Hematopoietic multipotent progenitor cell treated with erythropoietin and hydrocortisone succinate and interleukin-3 and kit ligand, for 15 days (in vitro differentiated cells): ENCODE measurements around the gene DIABLO.
"Not testable (repeated sequence)": the region's sequence is repeated elsewhere in the genome, so short reads cannot be mapped to it uniquely, and the experiment has no call there.

Experiments
- DNase-seq: peaks from one replicate; pipeline ENCODE4 v3.0.0-alpha.2; 2015; ENCODE audit warnings: low spot score

DIABLO gene

DNA sequence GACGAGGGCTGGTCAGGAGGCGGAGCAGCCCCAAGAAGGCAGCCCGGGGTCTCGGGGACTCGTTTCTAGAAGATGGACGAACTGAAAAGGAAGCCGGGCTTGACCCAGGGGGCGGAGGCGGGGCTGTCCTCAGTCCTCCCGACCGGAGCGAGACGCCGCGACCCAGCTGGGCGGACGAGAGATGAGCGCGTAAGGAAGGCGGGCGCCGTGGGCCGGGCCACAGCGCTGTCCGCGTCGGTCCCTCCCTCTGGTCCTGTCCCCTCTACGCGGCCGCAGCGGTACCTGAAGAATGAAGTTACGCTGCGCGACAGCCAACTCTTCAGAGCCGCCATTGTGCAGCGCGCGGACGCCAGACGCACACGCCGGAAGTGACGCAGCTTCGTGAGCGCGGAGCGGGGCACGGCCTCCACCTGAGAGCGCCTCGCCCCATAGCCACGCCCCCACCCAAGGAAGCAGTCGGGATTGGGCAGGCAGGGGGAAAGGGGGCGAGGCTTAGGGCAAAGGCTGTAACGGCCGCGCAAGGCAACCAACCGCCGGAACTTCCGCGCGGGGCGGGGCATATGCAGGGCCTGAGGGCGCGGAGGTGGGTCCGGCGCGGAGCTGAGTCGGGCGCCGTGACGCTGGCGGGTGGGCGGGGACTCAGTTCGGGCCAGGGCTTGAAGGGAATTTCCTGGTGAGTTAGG lies at the start of gene DIABLO:
Gene DIABLO (minus strand): TSS at position 370 of the 683 bp plus-strand sequence. CDS start 38 bp downstream, at position 332.
- peak; percentile 100 for DNase-seq

GRCh38 chr12:122275459-122275858 lies 49.6 kb upstream of the DIABLO start:
- DNase-seq = no peak

DNA sequence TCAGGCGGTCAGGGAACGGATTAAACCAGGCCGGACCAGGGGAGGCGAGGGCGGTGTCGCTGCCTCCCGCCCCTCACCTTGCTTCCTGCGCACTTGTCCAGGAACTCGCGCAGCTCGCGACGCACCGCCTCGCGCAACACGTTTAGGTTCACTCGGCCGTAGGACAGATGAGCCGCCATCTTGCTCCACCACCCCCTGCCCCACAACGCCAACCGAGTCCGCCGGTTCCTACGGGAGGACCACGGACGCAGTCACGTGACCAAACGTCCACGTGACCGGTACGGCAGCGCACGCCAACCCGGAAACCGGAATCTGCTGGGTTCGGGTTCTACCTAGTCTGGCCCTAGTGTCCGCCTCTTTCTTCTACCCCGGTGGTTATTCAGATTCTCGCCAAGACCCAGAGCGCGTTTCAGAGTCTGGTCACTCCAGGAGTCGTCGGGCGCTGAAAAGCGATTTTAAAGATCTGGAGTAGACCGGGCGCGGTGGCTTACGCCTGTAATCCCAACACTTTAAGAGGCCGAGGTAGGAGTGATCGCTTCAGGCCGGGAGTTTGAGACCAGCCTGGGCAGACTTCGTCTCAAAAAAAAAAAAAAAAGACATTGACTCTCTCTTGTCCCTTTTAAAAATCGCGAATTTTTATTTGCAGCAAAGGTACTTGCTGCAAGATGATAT lies 40.5 kb upstream of the DIABLO start, which contains the start of gene VPS33A:
Gene VPS33A (minus strand): TSS at position 265 of the 672 bp plus-strand sequence. CDS start 86 bp downstream, at position 179.
- DNase-seq = peak; percentile 95

GRCh38 chr12:122265886-122266229 lies 40.0 kb upstream of the DIABLO start:
- DNase-seq = no peak

GRCh38 chr12:122265476-122265875 lies 39.6 kb upstream of the DIABLO start:
- DNase-seq = peak; percentile 16

DNA sequence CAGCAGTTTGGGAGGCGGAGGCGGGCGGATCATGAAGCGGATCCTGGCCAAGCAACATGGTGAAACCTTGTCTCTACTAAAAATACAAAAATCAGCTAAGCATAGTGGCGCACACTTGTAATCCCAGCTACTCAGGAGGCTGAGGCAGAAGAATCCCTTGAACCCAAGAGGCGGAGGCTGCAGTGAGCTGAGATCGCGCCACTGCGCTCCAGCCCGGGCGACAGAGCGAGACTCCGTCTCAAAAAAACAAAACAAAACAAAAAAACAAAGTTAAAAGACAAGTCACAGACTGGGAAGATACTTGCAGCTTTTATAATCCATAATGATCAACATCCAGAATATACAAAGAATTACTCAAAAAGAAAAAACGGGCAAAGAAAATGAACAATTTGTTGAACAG lies 34.9 kb upstream of the DIABLO start:
- DNase-seq = not testable (repeated sequence)

DNA sequence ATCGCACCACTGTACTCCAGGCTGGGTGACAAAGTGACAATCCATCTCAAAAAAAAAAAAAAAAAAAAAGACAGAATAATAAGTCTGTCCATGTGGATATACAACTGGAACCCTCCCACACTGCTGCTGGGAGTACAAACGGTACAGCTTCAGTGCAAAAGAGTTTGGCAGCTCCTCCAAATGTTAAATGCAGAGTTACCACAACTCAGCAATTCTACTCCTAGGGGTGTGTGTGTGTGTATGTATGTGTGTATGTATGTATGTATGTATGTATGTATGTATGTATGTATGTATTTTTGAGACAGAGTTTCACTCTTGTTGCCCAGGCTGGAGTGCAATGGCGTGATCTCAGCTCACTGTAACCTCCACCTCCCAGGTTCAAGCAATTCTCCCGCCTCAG lies 33.1 kb upstream of the DIABLO start:
- not testable (repeated sequence) for DNase-seq

- not testable (repeated sequence) for DNase-seq
Observed at GRCh38 chr12:122258462-122258861, 32.6 kb upstream of the DIABLO start.

DNA sequence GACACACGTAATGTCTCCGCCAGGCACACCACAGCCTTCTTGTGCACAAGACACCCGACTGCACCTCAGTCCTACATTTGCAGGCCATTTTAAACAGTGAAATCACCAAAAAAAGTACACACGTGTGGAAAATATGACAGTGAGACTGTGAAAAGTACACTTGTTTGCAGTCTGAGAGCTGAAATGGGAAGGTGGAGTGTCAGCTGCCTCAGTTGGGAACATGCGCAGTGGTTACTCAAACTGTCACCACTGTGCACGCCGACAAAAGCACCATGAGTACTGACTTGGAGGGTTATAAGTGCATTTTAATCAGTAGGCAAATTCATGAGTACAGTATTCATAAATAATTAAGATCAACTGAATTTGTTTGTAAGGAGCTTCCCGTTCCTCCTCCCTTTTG lies 24.7 kb upstream of the DIABLO start:
- DNase-seq = no peak

GRCh38 chr12:122250047-122250446 lies 24.2 kb upstream of the DIABLO start:
- no peak for DNase-seq

GRCh38 chr12:122245553-122245952 lies 19.7 kb upstream of the DIABLO start:
- no peak for DNase-seq

GRCh38 chr12:122244565-122245371 lies 18.9 kb upstream of the DIABLO start:
- DNase-seq = no peak

DNA sequence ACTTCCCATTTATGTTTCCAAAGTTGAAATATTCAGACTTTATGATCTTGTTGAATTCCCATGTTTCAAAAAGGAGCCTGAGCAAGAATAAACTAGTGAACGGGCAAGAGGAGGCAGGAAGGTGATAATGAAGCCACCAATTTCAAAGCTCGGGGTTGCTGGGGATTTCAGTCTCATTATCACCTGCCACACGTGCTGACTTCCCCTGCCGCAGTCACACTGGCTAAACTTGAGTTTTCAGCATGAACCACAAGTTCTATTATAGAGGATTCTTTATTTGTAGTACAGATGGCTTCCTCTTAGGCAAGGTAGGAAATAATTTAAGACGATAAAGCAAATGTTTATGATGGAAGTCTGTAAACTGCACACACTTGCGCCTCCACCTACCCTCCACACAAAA lies 18.1 kb upstream of the DIABLO start:
- no peak for DNase-seq

GRCh38 chr12:122238861-122239260 lies 13.0 kb upstream of the DIABLO start:
- DNase-seq = no peak

- DNase-seq = no peak
Observed at GRCh38 chr12:122235741-122236140, 9.9 kb upstream of the DIABLO start.

DNA sequence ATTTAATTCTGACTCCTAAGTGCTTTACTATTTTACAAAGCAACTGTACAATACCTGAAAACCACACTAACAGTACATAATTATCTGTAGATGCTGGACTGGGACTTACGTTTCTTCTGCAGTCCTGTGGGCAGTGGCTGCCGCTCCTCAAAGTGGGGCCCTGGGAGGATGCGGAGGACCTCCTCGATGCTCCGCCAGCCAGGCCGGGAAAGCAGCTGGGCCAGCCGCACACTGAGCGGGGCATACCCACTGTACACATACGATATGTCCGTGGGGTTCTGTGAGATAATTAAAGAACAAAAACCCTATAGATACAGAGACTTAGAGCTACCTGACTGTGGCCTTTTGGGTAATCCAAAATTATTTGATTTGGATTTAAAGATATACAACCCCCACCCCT lies 6.8 kb upstream of the DIABLO start:
- DNase-seq = no peak

DNA sequence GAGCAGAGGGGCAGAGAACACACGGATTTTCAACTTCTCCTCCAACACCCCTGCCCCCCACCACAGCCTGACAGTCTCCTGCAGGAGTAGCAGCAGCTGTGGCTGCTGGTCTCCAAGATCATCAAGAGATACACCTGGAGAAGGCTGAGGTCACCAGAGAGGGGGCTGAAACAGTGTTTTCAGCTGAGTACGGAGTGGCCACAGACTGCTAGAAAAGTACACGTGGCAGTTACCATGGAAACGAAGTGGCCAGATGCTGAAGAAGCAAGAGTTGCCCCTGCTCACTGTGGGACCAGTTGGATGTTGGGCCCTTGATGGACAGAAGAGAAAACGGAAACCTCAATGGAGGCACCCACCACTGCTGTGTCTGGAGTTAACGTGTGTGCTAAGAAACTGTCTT lies 4.9 kb upstream of the DIABLO start:
- DNase-seq = no peak

DNA sequence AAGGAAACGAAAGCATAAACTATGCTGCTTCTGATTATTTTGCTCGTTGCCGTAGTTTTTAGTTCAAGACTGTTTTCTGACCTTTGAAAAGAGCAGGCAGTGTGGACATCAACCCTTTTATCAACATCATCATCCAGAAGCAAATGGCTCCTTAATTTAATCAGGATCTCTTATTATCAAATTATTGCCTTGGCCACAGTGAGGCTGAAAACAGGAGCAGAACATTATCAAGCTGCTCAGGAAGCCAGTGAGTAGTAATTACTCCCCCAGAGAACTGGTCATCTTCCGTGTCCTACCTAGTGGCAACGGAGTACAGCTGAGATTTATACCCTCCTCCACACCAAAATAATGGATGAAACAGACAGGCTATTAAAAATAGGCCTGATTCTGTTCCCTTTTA lies 2.2 kb upstream of the DIABLO start:
- no peak for DNase-seq

DNA sequence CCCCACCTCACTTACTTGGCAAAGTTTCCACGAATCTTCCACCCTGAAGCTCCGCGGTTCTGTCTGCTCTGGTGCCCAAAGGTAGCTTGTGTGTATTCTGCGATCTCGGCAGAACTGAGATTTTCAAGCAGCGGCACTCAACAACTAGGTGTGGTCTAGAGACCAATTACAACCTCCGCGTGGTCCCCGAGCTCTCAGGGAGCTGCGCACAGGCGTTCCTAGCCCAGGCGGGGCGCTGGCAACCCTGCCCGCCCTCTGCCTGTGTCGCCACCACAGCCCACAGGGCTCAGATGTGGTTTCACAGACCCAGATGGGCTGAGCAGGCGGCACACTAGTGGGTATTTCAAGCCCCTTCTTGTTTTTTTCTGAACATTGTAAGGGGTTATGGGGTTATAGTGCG lies 1.5 kb upstream of the DIABLO start:
- no peak for DNase-seq

DNA sequence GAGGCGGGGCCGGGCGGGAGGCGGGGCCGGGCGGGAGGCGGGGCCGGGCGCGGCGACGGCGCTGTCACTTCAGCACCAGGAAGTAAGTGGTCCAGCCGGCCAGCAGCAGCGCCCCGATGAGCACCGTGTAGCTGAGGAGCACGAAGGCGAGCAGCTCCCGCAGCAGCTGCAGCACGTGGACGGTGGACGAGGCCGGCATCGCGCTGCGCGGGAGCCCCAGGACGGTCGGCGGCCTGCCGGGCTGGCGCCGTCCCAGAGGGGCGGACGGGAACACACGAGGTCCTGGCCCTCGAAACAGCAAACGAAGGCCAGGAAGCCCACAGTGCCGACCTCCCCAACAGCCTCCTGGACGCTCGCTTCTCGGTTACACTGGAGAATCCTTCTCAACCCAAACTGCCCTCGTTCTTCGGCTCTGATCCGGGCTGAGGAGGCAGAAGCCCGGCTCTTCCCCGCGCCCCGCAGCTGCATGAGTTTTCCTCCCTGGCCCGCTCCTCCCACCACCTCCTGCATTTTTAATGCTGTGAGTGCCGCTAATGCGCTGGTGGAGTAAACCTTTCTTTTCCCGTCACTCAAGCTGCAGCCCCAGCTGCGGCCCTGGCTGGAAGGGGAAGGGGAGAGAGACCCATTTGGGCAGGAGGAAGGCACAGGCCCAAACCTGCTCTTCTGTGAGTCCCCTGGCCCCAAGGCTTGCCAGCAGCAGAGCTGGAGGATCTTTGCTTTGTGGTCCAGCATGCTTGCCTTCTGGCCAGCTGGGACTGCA lies 694 bp upstream of the DIABLO start:
- no peak for DNase-seq

GRCh38 chr12:122216445-122216844 lies 9.4 kb downstream of the DIABLO start:
- DNase-seq = no peak

GRCh38 chr12:122215771-122216170 lies 10.1 kb downstream of the DIABLO start:
- DNase-seq = no peak
